Measurements from ENCODE around the gene ARHGEF2. TPM values are rescaled to one million over a fixed set of nuclear protein-coding genes. Genes with fewer than 3 reads are reported as not detected.

ARHGEF2 gene
- total and polyA plus RNA-seq, 9 of the 15 experiments (the other 6 are each of a cell fraction or from before 2014, with no cell fraction given), result 7.1 to 162 (median 62.2) TPM

DNA sequence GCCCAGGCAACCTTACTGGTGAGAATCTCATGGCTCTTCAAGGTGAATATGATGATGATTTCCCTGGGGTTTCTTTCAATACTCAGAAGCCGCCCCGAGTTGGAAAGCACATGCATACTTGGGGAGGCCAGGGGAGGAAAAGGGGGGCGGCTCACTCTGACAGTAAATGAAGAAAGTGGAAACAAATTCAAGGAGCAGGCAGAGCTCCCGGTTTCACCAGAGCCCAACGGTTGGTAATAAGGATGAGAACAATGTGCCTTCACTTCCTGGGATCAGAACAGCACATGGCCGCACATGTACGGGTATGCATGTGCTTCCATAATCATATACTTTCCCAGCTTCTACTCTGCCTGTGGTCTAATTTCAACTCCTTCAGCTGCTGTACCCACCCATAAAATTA lies 3.8 kb upstream of the ARHGEF2 start (continued):
- TF ChIP-seq NCOA4 (IDR thresholded peaks at IDR 0.05; ENCODE audit: partially characterized antibody), result no peak
- no peak for TF ChIP-seq SNIP1 (IDR thresholded peaks at IDR 0.05; ENCODE audit: low read depth)
- TF ChIP-seq EWSR1 (IDR thresholded peaks at IDR 0.05; ENCODE audit: borderline replicate concordance, low read depth, partially characterized antibody), result no peak
- no peak for TF ChIP-seq MXI1 (IDR thresholded peaks at IDR 0.05; ENCODE audit: low read depth, low read length)
- 0 out of 2 replicates have a peak, but pooled peaks have one; percentile 0 for TF ChIP-seq KAT7 (CRISPR knock-in tag; IDR thresholded peaks at IDR 0.05; ENCODE audit: borderline replicate concordance)
- TF ChIP-seq HMGN3 (IDR thresholded peaks at IDR 0.05; ENCODE audit: borderline replicate concordance, extremely low read depth, insufficient read length, low read depth, low read length), result no peak
- no peak for TF ChIP-seq SMARCE1 (IDR thresholded peaks at IDR 0.05)
- TF ChIP-seq, protein P1, sequence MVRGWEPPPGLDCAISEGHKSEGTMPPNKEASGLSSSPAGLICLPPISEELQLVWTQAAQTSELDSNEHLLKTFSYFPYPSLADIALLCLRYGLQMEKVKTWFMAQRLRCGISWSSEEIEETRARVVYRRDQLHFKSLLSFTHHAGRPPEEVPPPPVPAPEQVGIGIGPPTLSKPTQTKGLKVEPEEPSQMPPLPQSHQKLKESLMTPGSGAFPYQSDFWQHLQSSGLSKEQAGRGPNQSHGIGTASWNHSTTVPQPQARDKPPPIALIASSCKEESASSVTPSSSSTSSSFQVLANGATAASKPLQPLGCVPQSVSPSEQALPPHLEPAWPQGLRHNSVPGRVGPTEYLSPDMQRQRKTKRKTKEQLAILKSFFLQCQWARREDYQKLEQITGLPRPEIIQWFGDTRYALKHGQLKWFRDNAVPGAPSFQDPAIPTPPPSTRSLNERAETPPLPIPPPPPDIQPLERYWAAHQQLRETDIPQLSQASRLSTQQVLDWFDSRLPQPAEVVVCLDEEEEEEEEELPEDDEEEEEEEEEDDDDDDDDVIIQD (CRISPR knock-in tag; IDR thresholded peaks at IDR 0.05), result no peak
- no peak for TF ChIP-seq ARHGAP35 (IDR thresholded peaks at IDR 0.05; ENCODE audit: partially characterized antibody)
- no peak for TF ChIP-seq ZNF699 (CRISPR knock-in tag; IDR thresholded peaks at IDR 0.05; ENCODE audit: insufficient replicate concordance)

Data from K562 (cell line).